ENCODE results near the gene HCN4.

DNA sequence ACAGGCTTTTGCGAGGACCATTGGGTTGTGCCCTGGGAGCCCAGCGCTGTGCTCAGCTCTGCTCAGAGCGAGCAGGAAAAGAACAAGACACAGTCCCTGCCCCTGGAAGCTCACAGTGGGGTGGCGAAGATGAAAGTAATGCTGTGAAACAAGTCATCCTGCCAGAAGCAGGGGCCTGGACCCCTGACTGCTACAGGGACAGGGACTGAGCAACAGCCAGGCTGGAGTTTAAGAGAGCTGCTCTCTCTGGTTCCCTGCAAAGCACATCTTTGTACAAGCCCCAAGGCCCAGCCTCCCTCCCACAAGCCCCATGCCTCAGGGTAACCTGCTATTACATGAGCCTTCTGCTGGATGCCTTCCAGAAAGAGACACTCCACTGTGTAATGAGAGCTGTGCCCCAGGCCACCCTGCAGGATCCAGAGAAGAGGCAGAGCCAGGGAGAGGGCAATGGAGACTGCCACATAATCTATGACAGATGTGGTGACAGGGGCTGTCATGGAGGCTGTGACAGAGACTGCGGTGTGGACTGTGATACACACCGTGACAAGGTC lies 7.1 kb upstream of the HCN4 start:
- TF ChIP-seq, protein P1, sequence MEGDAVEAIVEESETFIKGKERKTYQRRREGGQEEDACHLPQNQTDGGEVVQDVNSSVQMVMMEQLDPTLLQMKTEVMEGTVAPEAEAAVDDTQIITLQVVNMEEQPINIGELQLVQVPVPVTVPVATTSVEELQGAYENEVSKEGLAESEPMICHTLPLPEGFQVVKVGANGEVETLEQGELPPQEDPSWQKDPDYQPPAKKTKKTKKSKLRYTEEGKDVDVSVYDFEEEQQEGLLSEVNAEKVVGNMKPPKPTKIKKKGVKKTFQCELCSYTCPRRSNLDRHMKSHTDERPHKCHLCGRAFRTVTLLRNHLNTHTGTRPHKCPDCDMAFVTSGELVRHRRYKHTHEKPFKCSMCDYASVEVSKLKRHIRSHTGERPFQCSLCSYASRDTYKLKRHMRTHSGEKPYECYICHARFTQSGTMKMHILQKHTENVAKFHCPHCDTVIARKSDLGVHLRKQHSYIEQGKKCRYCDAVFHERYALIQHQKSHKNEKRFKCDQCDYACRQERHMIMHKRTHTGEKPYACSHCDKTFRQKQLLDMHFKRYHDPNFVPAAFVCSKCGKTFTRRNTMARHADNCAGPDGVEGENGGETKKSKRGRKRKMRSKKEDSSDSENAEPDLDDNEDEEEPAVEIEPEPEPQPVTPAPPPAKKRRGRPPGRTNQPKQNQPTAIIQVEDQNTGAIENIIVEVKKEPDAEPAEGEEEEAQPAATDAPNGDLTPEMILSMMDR (IDR thresholded peaks at IDR 0.05): no peak
- no peak for TF ChIP-seq POLR2A (IDR thresholded peaks at IDR 0.05)

Measured in Peyer's patch (tissue), 4 donors.